Myocyte (in vitro differentiated cells): ENCODE results near the gene SEL1L2. TPM values are rescaled to one million over a fixed set of nuclear protein-coding genes. Genes with fewer than 3 reads are reported as not detected.

Experiments
- DNase-seq: peaks from one replicate; pipeline ENCODE4 v3.0.0-alpha.2; 2012; ENCODE audit warnings: low read depth
- total RNA-seq: library from RNA; depleted of rRNA; stranded (reverse); fragments of >200 nt; gene quantifications from 2 replicates; pipeline ENCODE4 v1.2.3, GENCODE V29; 2014

Gene SEL1L2
- total RNA-seq, 1 donor from 2014 or later: not detected

GRCh38 chr20:13865791-13866351 lies 124.5 kb downstream of the SEL1L2 start:
- DNase-seq: no peak

GRCh38 chr20:13865156-13865555 lies 125.3 kb downstream of the SEL1L2 start:
- DNase-seq: no peak

- no peak for DNase-seq
Measured at GRCh38 chr20:13863244-13863643, 127.2 kb downstream of the SEL1L2 start.

- no peak for DNase-seq
Measured at GRCh38 chr20:13862245-13862644, 128.2 kb downstream of the SEL1L2 start.

GRCh38 chr20:13858871-13859270 lies 131.5 kb downstream of the SEL1L2 start:
- no peak for DNase-seq

- no peak for DNase-seq
Measured at GRCh38 chr20:13858439-13858838, 132.0 kb downstream of the SEL1L2 start.

GRCh38 chr20:13857961-13858360 lies 132.5 kb downstream of the SEL1L2 start:
- DNase-seq: no peak

- peak; percentile 26 for DNase-seq
Measured at GRCh38 chr20:13857304-13857703, 133.1 kb downstream of the SEL1L2 start.

- no peak for DNase-seq
Measured at GRCh38 chr20:13856354-13856753, 134.1 kb downstream of the SEL1L2 start.

- no peak for DNase-seq
Measured at GRCh38 chr20:13855613-13856012, 134.8 kb downstream of the SEL1L2 start.

GRCh38 chr20:13852306-13852705 lies 138.1 kb downstream of the SEL1L2 start:
- no peak for DNase-seq

- DNase-seq: no peak
Measured at GRCh38 chr20:13851279-13851678, 139.1 kb downstream of the SEL1L2 start.

GRCh38 chr20:13844296-13844695 lies 146.1 kb downstream of the SEL1L2 start:
- no peak for DNase-seq

GRCh38 chr20:13841206-13841605 lies 149.2 kb downstream of the SEL1L2 start:
- DNase-seq: no peak

- no peak for DNase-seq
Measured at GRCh38 chr20:13840093-13840465, 150.3 kb downstream of the SEL1L2 start.

GRCh38 chr20:13839421-13840092 lies 150.9 kb downstream of the SEL1L2 start:
- peak; percentile 95 for DNase-seq

GRCh38 chr20:13838664-13839063 lies 151.8 kb downstream of the SEL1L2 start:
- DNase-seq: peak; percentile 32

GRCh38 chr20:13831476-13831875 lies 158.9 kb downstream of the SEL1L2 start:
- no peak for DNase-seq

GRCh38 chr20:13825465-13825864 lies 164.9 kb downstream of the SEL1L2 start:
- no peak for DNase-seq

GRCh38 chr20:13824459-13824858 lies 166.0 kb downstream of the SEL1L2 start:
- DNase-seq: peak; percentile 39

GRCh38 chr20:13822459-13822858 lies 168.0 kb downstream of the SEL1L2 start:
- no peak for DNase-seq

- DNase-seq: no peak
Measured at GRCh38 chr20:13821876-13822275, 168.5 kb downstream of the SEL1L2 start.
